HG02642 (cell line): ENCODE results near the gene SGCA.

Source experiments
- ATAC-seq: cut with Tn5 transposase; IDR thresholded peaks from one replicate; pipeline ENCODE4 v1.9.1; 2021; ENCODE audit warnings: mild to moderate bottlenecking; ENCODE audit not compliant: unreplicated experiment, poor library complexity

Gene SGCA

DNA sequence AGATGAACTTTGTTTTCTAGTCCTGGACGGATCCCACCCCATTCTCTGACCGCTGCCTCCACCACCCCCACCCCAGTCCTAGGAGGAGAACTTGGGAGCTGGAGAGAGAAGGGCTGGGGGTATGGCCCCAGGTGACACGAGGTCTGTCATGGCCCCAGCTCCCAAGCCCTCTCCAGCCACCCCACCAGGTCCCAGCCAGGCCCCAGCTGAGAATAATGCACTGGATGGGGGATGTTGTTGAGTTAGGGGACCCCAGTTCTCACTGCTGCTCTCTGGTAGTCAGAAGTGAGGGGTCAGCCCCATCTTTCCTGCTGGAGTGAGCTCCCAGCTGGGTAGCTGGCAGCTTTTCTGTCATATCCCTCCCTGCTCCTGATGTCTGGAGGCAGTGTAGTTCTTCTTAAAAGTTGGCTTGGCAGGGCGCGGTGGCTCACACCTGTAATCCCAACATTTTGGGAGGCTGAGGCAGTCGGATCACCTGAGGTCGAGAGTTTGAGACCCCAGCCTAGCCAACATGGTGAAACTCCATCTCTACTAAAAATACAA is 40.2 kb downstream of the SGCA start:
- ATAC-seq, result no peak

DNA sequence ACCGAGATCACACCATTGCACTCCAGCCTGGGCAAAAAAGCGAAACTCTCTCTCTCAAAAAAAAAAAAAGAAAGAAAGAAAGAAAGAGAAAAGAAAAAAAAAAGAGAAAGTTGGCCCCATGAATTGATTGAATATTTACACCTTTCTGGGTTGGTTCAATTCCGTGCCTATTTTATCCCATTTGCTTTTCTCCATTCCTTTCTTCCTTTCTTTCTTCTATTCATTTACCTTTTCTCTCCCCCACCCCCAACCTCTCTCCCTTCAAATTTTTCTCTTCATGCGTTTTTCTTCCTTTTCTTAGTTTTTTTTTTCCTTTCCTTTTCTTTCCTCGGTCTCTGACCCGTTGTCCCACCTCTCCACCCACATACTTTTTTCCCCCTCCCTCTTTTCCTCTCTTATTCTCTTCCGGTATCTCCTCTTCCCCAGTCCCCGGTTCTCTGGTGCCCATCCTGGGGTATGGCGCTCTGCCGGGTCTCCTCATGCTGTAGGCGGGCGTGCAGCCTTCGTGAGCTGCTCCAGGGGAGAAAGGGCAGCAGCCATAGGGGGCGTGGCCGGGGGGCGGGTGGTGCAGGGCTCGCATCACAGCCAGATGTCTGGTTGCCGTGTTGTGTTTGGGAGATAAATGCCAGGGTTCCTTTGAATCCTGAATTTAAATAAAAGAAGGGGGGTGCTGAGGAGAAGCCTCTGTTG is 40.9 kb downstream of the SGCA start:
- no peak for ATAC-seq

DNA sequence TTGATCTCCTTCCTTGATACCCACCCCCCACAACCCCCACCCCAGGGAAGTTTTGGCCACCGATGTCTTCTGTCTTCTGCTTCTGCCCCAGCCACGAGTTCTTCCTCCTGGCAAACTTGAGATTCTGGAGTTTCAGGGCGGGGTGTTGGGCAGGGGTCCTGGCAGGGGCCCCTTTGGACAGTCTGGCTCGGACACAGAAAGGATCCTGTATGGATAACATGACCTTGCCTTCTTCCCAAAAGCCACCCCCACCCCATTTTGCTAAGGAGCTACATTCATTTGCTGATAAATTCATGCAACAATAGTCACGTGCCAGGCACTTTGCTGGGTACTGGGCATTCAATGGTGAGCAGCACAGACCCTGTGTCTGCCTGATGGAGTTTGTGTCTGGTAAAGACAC is 41.5 kb downstream of the SGCA start:
- ATAC-seq, result no peak

DNA sequence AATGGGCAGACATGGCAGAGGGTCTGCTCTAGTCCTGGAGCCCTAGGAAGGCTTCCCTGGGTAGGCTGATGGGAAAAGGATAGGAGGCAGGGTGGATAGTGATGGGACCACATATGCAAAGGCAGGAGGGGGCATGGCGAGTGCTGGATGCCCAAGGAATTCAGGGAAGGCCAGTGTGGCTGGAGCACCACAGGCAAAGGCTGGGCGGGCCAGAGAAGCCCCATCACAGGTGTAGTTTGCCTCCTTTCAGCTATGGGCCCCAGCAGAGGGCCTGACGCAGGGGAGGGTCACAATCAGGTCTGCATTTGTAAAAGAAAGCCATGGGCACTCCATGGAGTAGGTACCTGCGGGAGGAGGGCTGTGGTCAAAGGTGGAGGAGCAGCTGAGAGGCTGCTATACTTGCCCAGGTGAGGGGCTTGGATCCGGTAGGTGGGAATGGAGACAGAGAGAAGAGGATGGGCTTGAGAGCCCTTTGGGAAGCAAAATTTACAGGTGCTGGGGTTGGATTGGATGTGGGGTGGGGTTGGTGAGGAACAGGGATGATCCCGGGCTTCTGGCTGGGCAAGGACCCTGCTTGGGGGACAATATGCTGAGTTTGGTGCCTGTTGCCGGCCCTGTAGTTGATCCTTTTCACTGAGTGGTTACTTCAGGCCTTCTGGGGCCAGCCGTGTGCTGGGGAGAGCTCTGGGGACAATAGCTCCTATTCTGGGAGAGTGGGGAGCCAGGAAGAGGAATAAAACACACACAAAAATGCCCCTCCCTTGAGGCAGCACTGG is 42.2 kb downstream of the SGCA start:
- no peak for ATAC-seq

DNA sequence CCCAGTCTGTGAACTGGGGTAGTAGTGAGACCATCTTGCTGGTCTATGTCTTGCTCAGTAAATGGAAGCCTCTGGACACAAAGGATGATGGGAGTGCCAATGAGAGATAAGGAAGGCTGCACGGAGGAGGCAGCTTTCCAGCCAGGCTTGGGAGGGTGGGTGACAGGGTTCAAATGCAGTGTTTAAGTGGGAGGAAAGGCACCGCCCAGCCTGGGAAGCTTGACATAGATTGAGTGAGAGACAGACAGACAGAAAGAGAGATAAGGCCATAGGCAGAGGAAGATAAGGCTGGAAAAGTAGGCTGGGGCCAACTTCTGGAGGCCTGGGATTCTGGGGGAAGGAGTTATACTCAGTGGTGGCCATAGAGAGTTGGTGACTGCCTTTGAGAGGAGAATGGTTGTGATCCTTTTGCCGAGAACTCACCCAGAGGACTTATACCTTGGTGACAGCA is 42.8 kb downstream of the SGCA start:
- no peak for ATAC-seq

DNA sequence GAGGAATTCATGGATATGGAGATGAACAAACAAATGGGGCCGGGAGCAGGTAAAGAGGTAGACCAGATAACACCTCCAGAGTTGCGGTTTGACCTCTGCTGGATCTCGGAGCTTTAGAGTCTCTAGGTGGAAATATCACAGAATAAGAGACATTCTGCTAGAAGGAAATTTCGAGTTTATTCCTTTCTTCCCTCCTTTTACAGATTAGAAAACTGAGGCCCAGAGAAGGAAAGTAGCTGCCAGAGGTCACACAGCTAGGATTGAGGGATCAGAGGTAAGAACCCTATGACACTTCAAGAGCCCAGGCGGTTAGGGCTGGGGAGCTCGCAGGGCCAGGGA is 43.3 kb downstream of the SGCA start:
- no peak for ATAC-seq

DNA sequence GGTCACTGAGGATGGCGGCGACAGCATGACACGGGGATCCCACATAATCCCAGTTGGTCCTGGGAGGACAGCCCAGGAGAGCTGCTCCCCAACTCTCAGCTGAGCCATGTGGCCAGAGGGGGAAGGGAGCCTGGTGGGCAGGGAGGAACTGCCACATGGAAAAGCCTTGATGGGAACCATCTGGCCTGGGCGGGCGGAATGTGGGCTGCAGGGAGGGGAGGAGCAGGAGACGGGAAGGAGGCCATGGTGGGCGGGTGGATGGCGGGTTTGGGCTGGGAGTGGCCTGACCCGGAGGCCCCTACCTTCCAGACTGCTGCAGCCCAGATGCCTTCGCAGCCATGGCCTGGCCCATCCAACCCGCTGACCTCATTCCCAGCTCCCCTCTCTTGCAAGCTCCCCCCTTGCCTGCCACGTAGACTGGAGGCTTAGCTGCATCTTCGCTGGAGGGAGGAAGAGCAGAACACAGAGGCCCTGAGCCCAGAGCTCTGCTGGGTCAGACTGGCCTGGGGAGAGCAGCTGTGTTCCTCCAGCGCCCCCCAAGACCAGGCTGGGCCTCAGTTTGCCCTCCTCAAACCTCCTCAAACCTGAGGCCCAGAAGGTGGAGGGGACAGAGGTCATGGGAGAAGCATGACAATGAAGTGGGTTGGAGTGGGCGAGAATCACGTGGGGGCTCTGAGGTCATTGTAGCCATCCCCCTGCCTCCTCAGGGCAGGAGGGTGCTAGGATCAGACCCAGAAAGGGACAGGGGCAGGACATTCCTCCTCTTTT is 43.9 kb downstream of the SGCA start:
- ATAC-seq, result no peak

DNA sequence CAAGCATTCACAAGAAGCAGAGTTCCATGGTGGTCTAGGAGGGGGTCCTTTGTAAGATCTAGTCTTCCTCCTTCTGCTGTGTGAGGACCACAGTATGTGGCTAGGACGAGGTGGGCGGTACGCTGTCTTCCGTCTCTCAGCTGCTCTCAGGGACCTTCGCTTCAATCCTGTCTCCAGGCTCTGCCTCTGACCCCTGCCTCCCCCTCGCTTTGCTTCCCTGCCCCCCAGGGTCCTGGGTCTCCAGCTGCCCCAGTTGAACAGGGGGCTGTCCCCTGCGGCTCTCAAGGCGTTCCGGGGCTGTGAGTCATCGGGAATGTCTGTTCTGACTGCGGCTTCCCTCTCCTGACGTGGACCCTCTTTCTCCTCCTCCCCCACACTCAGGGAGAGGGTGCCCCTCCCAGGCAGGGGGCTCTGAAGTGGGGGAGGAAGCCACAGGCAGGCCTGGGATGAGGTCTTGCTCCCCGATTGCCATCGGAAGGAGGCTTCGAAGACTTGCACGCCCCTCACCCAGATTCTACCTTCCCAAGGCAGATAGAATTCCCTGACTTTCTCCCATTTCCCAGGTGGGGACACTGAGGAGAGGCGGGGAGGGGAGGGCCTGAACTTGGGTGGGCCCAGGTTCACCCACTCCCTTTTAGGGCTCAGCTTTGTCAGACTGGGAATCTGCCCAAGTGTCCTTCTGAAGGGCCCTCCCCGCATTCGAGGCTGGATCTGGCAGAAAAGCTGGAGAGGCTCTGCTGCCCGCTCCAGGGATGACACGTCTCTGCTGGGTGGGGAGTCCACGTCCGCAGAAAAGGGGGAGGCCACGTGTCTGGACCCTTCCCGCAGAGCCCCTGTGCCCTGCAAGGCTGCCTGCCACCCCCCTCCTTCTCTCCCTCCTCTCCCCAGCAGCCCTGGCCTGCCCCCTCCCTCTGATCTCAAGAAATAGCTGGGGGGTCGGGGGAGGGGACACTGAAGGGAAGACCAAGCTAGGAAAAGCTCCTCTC is 44.7 kb downstream of the SGCA start:
- no peak for ATAC-seq

DNA sequence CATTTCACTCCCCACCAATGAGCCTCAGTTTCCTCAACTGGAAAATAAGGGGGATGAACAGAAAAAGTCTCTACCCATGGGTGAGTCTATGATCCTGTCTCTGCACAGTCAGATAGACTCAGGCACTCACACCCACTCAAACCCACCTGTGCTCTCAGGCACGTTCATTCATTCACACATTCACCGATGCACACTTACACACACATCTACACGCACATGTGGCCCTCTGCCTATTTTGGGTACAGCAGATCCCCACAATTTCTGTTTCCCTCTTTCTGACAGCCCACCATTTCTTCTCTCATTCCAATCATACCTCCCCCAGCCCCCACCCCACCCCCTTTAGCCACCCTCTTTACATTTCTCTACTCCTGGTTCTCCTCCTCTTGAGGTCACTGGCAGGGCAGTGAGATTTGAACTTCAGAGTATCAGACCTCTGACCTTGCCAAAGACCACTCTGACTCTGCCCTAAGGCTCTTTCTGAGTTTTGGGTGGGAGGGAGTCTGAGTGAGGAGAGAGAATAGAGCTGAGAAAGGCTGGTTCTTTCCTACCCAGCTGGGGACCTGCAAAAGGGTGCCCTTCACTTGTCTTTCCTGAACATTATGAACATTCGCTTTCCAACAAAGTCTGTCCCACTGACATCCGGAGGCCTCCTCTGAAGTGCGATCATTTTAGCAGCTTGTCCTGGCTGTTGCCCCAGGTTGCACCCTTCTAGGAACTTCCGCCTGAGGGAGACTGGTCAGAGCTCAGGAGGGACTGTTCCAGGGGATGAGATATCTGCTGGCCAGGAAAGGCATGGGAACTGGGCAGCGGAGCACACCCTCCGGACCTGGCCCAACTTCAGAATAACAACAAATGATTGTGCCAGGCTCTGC is 45.7 kb downstream of the SGCA start:
- no peak for ATAC-seq

DNA sequence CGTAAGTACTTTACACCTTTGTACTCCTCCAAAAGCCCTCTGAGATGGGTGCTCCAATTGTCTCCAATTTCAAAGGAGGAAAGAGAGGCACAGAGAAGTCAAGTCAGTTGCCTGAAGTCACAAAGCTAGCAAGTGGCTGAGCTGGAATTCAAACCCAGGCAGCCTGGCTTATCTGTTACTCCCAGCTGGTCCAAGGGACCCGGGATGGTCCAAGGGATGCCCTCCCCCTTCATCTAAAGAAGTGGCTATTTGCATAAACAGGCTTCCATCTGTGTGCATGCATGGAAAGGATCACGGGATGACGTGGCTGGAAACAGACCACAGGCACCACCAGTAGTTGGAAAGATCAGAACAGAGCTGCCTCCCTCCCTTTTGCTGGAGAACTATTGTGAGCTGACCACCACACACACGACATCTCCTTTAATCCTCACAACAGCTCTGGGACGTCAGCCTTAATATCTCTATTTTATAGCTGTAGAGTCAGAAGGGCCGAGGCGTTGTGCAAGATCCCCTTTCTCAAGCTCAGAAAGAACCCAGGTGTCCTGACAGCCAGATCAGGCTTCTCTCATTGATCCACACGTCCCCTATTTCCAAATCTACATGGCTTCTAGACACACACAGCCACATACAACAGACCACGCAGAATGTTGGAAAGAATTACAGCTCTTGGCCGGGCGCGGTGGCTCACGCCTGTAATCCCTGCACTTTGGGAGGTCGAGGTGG is 46.5 kb downstream of the SGCA start:
- ATAC-seq, result no peak

DNA sequence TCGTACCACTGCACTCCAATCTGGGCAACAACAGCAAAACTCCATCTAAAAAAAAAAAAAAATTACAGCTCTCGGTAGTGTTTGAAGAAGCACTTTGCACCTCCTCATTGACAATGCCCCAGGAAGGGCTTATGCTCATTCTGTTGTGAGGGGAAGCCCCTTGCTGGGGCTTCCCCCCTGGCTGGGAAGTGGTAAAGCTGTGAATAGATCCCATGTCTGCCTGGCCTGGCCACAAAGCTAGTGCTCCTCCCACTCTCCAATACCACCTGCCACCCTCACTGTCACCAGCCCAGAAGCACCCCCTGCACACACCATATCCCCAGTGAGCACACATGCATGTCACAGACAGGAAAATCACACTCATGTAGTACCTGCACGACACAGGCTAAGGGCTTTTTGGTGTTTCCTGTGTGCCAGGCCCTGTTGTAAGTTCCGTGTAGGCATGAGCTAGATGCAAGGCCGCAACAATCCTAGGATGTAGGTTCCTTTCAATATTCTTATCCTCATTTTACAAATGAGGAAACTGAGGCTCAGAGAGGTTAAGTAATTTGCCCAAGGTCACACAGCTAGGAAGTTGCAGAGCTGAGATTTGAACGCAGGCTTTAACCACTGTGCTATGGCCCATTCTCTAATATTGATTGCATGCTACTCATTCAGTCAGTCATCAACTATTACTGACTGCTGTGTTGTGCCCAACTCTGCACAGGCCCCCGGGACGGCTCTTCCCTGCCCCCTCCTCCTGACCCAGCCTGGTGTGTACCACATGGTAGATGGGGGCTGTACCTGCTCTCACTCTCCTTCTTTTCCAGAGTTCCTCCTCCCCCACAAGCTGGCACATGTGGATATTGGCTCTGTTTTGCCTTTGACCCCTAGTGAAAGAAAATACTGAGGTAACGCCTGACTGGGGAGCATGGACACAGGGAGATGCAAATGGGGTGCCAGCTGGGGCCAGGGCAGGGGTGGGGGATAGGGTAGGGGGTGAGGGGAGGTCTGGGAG is 47.5 kb downstream of the SGCA start:
- peak; percentile 78 for ATAC-seq

DNA sequence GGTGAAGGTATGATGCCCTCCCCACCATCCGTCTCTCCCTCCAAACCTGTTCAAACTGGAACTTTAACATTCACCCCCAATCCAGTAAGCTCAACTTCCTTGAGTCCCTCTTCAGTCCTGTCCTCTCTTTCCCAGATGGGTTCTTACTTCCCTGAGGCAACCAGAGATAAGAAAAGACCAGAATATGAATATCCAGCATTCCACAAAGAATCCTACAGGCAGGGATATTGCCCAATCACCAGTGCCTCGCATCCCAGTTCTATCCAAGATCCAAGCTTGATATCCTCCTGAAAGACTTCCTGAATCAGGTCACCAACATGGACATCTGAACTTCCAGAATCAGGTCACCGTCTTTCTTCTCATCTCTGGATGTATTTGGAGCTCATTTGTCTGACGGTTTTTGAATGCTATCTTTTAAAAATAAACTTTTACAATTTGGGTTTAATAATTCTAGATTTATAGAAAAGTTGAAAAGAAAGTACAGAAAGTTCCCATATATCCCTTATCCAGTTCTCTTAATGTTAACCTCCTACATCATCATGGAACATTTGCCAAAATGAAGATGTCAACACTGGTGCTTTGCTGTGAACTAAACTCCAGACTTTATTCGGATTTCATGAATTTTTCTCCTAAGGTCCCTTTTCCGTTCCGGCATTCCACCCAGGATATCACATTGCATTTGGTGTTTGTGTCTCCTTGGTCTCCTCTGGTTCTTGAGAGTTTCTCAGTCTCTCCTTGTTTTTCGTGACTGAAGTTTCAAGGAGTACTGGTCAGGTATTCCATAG is 49.4 kb downstream of the SGCA start:
- no peak for ATAC-seq

DNA sequence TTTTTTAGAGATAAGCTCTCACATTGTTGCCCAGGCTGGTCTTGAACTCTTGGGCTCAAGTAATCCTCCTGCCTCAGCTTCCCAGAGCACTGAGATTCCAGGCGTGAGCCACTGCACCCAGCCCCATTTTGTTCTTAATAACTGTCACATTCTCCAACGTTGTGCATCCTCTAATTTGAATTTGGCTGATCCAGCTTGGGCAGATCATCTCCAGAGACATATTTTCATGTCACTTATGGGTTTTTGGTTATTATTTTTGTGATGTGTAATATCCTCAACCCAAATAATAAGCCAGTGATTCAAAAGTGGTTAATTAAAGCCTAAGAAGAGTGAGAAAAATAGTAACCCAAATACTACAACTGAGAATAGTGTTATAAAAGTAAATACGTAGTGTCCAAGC is 51.8 kb downstream of the SGCA start:
- no peak for ATAC-seq

DNA sequence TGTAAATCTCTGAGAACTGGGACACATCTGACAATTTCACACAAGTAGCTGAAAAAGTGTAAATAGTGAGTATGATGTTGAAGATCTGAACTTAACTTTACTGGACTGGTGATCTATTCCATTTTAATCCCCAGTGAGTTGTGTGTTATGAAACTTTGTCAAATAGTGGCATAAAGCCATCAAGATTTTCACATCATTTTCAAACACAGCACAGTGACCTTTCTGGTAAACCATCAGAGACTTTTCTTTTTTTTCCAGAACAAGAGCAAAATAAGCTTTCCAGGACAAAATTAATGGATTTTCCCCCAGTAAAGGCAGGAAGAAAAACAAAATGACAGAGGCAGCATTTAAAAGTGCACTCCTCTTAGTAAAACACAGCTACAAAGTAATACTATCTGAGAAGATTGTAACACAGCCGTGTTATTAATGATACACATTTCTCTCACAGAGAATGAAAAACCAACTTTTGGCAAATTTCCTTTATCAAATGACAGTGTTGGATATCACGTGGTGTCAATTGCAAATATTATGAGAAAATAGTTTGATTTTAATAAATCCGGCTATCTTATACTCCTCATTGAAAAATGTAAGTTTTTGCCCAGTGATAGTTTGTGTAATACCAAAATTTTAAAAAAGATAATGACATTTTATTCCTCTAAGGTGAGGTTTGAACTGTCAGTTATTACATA is 52.4 kb downstream of the SGCA start:
- no peak for ATAC-seq

DNA sequence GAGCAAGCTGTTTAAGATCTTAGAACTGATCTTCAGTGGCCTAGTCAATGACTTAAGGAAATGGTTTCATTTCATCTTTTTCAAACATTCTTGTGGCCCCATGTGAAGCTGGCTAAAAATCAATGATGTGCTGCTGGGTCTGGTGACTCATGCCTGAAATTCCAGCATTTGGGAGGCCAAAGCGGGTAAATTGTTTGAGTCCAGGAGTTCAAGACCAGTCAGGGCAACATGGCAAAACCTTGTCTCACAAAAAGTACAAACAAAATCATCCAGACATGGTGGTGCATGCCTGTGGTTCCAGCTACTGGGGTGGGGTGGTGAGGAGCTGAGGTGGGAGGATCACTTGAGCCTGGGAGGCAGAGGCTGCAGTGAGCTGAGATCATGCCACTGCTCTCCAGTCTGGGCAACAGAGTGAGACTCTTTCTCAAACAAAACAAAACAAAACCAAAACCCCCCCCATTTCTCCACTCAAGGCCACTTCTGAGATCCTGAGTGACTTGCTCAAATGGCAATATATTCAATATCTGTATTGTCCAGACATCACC is 53.0 kb downstream of the SGCA start:
- no peak for ATAC-seq

DNA sequence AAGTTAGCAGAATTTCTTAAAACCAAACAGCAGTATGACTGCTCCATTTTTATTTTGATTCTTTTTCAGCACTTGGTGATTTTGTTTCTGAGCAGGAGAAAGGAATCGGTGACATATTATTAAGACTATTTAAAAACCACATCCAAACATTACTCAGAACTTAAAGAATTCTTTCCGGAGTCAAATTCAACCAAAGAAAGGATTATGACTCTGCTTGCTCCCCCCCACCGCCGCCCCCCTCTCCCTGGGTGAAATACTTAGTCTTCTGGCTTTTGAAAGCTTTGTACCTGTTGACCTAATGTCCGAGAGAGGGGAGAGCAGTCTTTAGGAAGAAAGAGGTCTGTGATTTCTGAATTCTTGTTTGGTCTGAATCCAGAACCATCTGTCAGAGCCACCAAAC is 53.5 kb downstream of the SGCA start:
- ATAC-seq, result no peak
